Measurements from ENCODE around the gene DNAJC13. TPM values are rescaled to one million over a fixed set of nuclear protein-coding genes. Genes with fewer than 3 reads are reported as not detected.

The DNAJC13 gene
- total RNA-seq, 1 experiment from 2014 or later, result 24.7 TPM

- H3K36me3 ChIP-seq (ENCODE audit: low read depth, low read length), result peaks cover 12% of the 10 kb centered on the region; the same call in 1 of the 2 replicates
- H3K4me3 ChIP-seq (ENCODE audit: low read length), result no peak overlapping the region
- H3K79me2 ChIP-seq (ENCODE audit: low read length), result no peaks in the 10 kb centered on the region
- no peak for TF ChIP-seq EZH2phosphoT487 (IDR thresholded peaks at IDR 0.05; ENCODE audit: borderline replicate concordance, low read length)
- no peak for TF ChIP-seq EZH2 (IDR thresholded peaks at IDR 0.05; ENCODE audit: low read length, unreplicated experiment)
- TF ChIP-seq, protein P1, sequence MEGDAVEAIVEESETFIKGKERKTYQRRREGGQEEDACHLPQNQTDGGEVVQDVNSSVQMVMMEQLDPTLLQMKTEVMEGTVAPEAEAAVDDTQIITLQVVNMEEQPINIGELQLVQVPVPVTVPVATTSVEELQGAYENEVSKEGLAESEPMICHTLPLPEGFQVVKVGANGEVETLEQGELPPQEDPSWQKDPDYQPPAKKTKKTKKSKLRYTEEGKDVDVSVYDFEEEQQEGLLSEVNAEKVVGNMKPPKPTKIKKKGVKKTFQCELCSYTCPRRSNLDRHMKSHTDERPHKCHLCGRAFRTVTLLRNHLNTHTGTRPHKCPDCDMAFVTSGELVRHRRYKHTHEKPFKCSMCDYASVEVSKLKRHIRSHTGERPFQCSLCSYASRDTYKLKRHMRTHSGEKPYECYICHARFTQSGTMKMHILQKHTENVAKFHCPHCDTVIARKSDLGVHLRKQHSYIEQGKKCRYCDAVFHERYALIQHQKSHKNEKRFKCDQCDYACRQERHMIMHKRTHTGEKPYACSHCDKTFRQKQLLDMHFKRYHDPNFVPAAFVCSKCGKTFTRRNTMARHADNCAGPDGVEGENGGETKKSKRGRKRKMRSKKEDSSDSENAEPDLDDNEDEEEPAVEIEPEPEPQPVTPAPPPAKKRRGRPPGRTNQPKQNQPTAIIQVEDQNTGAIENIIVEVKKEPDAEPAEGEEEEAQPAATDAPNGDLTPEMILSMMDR (conservative IDR thresholded peaks at IDR 0.05; ENCODE audit: low read depth, low read length), result no peak
- H3K9me3 ChIP-seq (ENCODE audit: low read length), result no peaks in the 10 kb centered on the region
- intact Hi-C loops (cut with micrococcal nuclease), result no loop called here
- no peak overlapping the region for H2AFZ ChIP-seq (ENCODE audit: low read length)
- DNase-seq (no peak), ATAC-seq (no peak)
- ChIA-PET CTCF (no interaction called here), POLR2A (ENCODE audit: unreplicated experiment) (no interaction called here)
- no peak overlapping the region for H3K27ac ChIP-seq (ENCODE audit: low read length)
- no peaks in the 10 kb centered on the region for H3K4me1 ChIP-seq (ENCODE audit: insufficient read depth, low read length)
- no peak overlapping the region for H3K4me2 ChIP-seq (ENCODE audit: low read length)
- H3K9ac ChIP-seq (ENCODE audit: low read length), result no peak overlapping the region
- H3K27me3 ChIP-seq (ENCODE audit: low read length), result no peaks in the 10 kb centered on the region
- H4K20me1 ChIP-seq (ENCODE audit: low read length), result no peaks in the 10 kb centered on the region
- H3F3A ChIP-seq (ENCODE audit: low read length, unreplicated experiment), result no peaks in the 10 kb centered on the region
- no peaks in the 10 kb centered on the region for H3K9me2 ChIP-seq (replicated peaks; ENCODE audit: low read length)
- no TSS peak for BruUV-seq (replicated peaks)
Measured at GRCh38 chr3:132517311-132517710, 100.0 kb downstream of the DNAJC13 start.

- intact Hi-C loops (cut with micrococcal nuclease), result no loop called here
- DNase-seq, result no peak
- no peak for TF ChIP-seq EZH2phosphoT487 (IDR thresholded peaks at IDR 0.05; ENCODE audit: borderline replicate concordance, low read length)
- no peak for TF ChIP-seq EZH2 (IDR thresholded peaks at IDR 0.05; ENCODE audit: low read length, unreplicated experiment)
- TF ChIP-seq, protein P1 (conservative IDR thresholded peaks at IDR 0.05; ENCODE audit: low read depth, low read length), result no peak
- Histone ChIP-seq H3K4me1 (ENCODE audit: insufficient read depth, low read length) (no peaks in the 10 kb centered on the region), H3K4me3 (ENCODE audit: low read length) (no peak overlapping the region), H3K27ac (ENCODE audit: low read length) (no peak overlapping the region), H3K79me2 (ENCODE audit: low read length) (no peaks in the 10 kb centered on the region), H3K27me3 (ENCODE audit: low read length) (no peaks in the 10 kb centered on the region), H3F3A (ENCODE audit: low read length, unreplicated experiment) (no peaks in the 10 kb centered on the region), H3K4me2 (ENCODE audit: low read length) (no peak overlapping the region), H3K9me2 (replicated peaks; ENCODE audit: low read length) (no peaks in the 10 kb centered on the region), H3K9me3 (ENCODE audit: low read length) (no peaks in the 10 kb centered on the region), H2AFZ (ENCODE audit: low read length) (no peak overlapping the region), H3K9ac (ENCODE audit: low read length) (no peak overlapping the region), H3K36me3 (ENCODE audit: low read depth, low read length) (peaks cover 6% of the 10 kb centered on the region; the same call in 1 of the 2 replicates), H4K20me1 (ENCODE audit: low read length) (no peaks in the 10 kb centered on the region)
- no peak for ATAC-seq
- POLR2A ChIA-PET (ENCODE audit: unreplicated experiment), result no interaction called here
- CTCF ChIA-PET, result no interaction called here
- BruUV-seq (replicated peaks), result no TSS peak
Measured at GRCh38 chr3:132519914-132520313, 102.6 kb downstream of the DNAJC13 start.

GRCh38 chr3:132521901-132522300 lies 104.6 kb downstream of the DNAJC13 start:
- intact Hi-C loops (cut with micrococcal nuclease), result no loop called here
- ChIA-PET CTCF (no interaction called here), POLR2A (ENCODE audit: unreplicated experiment) (no interaction called here)
- Histone ChIP-seq H3K27ac (ENCODE audit: low read length) (no peak overlapping the region), H3K27me3 (ENCODE audit: low read length) (no peaks in the 10 kb centered on the region), H3K4me3 (ENCODE audit: low read length) (no peak overlapping the region), H2AFZ (ENCODE audit: low read length) (no peak overlapping the region), H3K9ac (ENCODE audit: low read length) (no peak overlapping the region), H3K79me2 (ENCODE audit: low read length) (no peaks in the 10 kb centered on the region), H3F3A (ENCODE audit: low read length, unreplicated experiment) (no peaks in the 10 kb centered on the region), H3K4me2 (ENCODE audit: low read length) (no peak overlapping the region), H3K9me2 (replicated peaks; ENCODE audit: low read length) (no peaks in the 10 kb centered on the region), H3K4me1 (ENCODE audit: insufficient read depth, low read length) (no peaks in the 10 kb centered on the region), H3K9me3 (ENCODE audit: low read length) (no peaks in the 10 kb centered on the region), H4K20me1 (ENCODE audit: low read length) (no peaks in the 10 kb centered on the region), H3K36me3 (ENCODE audit: low read depth, low read length) (peaks cover 7% of the 10 kb centered on the region; the same call in 1 of the 2 replicates)
- BruUV-seq (replicated peaks), result no TSS peak
- DNase-seq (no peak), ATAC-seq (no peak)
- TF ChIP-seq, protein P1 (conservative IDR thresholded peaks at IDR 0.05; ENCODE audit: low read depth, low read length), result no peak
- TF ChIP-seq EZH2phosphoT487 (IDR thresholded peaks at IDR 0.05; ENCODE audit: borderline replicate concordance, low read length), result no peak
- TF ChIP-seq EZH2 (IDR thresholded peaks at IDR 0.05; ENCODE audit: low read length, unreplicated experiment), result no peak
